Measurements from ENCODE around the gene TRIM32. TPM values are rescaled to one million over a fixed set of nuclear protein-coding genes. Genes with fewer than 3 reads are reported as not detected.

TRIM32 gene
- total RNA-seq, 1 experiment from 2014 or later, result 23.2 TPM

GRCh38 chr9:116701940-116702642 lies 15.0 kb downstream of the TRIM32 start:
- Histone ChIP-seq H2AFZ (ENCODE audit: low read depth, low read length, poor library complexity, severe bottlenecking) (no peak overlapping the region), H3K36me3 (ENCODE audit: control insufficient read depth in 1 of 2, insufficient read depth in 2 of 2, low read length in 2 of 2) (peaks cover 15 to 32% of the 10 kb centered on the region in 2 experiments; a peak in 3 of 4 replicates), H3K9me2 (ENCODE audit: insufficient read depth) (no peaks in the 10 kb centered on the region; the same call in 1 of the 2 replicates), H3K27ac (ENCODE audit: low read depth, low read length) (no peak overlapping the region), H3K4me1 (ENCODE audit: control insufficient read depth in 1 of 2, insufficient read depth in 2 of 2, low read length in 2 of 2) (no peaks in the 10 kb centered on the region), H3K27me3 (ENCODE audit: insufficient read depth, low read length) (no peaks in the 10 kb centered on the region), H3K4me2 (ENCODE audit: low read length) (no peak overlapping the region), H3K9me3 (ENCODE audit: control insufficient read depth in 1 of 2, insufficient read depth in 1 of 2, low read depth in 1 of 2, low read length in 2 of 2) (no peaks in the 10 kb centered on the region), H4K20me1 (ENCODE audit: insufficient read depth) (0 out of 2 replicates have a peak, but pooled peaks cover 8% of the 10 kb centered on the region), H3K79me2 (ENCODE audit: insufficient read depth, low read length) (no peaks in the 10 kb centered on the region; the same call in 1 of the 2 replicates), H3K4me3 (replicated peaks in 1 of 2; ENCODE audit: low read depth in 1 of 2, low read length in 2 of 2) (no peak overlapping the region), H3K9ac (ENCODE audit: low read length) (no peak overlapping the region)
- POLR2A ChIA-PET, result no interaction called here
- intact Hi-C loops (cut with micrococcal nuclease), result no loop called here
- RAD21 ChIA-PET (ENCODE audit: low non-redundant PET in 1 of 2, low total read pairs in 2 of 2, uncharacterized antibody in 2 of 2, unreplicated experiment in 2 of 2), result no interaction called here
- DNase-seq (ENCODE audit: low read depth, low spot score), result no peak
- BruUV-seq (replicated peaks), result no TSS peak
- TF ChIP-seq, protein P1, sequence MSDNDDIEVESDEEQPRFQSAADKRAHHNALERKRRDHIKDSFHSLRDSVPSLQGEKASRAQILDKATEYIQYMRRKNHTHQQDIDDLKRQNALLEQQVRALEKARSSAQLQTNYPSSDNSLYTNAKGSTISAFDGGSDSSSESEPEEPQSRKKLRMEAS (IDR thresholded peaks at IDR 0.05), result no peak
- TF ChIP-seq, protein P2, sequence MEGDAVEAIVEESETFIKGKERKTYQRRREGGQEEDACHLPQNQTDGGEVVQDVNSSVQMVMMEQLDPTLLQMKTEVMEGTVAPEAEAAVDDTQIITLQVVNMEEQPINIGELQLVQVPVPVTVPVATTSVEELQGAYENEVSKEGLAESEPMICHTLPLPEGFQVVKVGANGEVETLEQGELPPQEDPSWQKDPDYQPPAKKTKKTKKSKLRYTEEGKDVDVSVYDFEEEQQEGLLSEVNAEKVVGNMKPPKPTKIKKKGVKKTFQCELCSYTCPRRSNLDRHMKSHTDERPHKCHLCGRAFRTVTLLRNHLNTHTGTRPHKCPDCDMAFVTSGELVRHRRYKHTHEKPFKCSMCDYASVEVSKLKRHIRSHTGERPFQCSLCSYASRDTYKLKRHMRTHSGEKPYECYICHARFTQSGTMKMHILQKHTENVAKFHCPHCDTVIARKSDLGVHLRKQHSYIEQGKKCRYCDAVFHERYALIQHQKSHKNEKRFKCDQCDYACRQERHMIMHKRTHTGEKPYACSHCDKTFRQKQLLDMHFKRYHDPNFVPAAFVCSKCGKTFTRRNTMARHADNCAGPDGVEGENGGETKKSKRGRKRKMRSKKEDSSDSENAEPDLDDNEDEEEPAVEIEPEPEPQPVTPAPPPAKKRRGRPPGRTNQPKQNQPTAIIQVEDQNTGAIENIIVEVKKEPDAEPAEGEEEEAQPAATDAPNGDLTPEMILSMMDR (IDR thresholded peaks at IDR 0.05 in 2 of 3, conservative IDR thresholded peaks at IDR 0.05 in 1 of 3; ENCODE audit: borderline replicate concordance in 1 of 3, insufficient read depth in 1 of 3, low read depth in 2 of 3, low read length in 2 of 3), result no peak
- TF ChIP-seq POLR2AphosphoS5 (IDR thresholded peaks at IDR 0.05; ENCODE audit: low read depth, low read length), result no peak
- no peak for TF ChIP-seq EZH2phosphoT487 (IDR thresholded peaks at IDR 0.05; ENCODE audit: borderline replicate concordance)
- no peak for TF ChIP-seq EGR1 (IDR thresholded peaks at IDR 0.05; ENCODE audit: low read depth)
- TF ChIP-seq RAD21 (IDR thresholded peaks at IDR 0.05; ENCODE audit: low read depth), result no peak
- TF ChIP-seq, protein P3, sequence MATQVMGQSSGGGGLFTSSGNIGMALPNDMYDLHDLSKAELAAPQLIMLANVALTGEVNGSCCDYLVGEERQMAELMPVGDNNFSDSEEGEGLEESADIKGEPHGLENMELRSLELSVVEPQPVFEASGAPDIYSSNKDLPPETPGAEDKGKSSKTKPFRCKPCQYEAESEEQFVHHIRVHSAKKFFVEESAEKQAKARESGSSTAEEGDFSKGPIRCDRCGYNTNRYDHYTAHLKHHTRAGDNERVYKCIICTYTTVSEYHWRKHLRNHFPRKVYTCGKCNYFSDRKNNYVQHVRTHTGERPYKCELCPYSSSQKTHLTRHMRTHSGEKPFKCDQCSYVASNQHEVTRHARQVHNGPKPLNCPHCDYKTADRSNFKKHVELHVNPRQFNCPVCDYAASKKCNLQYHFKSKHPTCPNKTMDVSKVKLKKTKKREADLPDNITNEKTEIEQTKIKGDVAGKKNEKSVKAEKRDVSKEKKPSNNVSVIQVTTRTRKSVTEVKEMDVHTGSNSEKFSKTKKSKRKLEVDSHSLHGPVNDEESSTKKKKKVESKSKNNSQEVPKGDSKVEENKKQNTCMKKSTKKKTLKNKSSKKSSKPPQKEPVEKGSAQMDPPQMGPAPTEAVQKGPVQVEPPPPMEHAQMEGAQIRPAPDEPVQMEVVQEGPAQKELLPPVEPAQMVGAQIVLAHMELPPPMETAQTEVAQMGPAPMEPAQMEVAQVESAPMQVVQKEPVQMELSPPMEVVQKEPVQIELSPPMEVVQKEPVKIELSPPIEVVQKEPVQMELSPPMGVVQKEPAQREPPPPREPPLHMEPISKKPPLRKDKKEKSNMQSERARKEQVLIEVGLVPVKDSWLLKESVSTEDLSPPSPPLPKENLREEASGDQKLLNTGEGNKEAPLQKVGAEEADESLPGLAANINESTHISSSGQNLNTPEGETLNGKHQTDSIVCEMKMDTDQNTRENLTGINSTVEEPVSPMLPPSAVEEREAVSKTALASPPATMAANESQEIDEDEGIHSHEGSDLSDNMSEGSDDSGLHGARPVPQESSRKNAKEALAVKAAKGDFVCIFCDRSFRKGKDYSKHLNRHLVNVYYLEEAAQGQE (IDR thresholded peaks at IDR 0.05; ENCODE audit: low read depth), result no peak
- TF ChIP-seq, protein P4, sequence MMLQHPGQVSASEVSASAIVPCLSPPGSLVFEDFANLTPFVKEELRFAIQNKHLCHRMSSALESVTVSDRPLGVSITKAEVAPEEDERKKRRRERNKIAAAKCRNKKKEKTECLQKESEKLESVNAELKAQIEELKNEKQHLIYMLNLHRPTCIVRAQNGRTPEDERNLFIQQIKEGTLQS (IDR thresholded peaks at IDR 0.05), result no peak
- no peak for TF ChIP-seq YY1 (IDR thresholded peaks at IDR 0.05; ENCODE audit: extremely low read depth, insufficient replicate concordance, low read depth, low read length)
- CTCF ChIA-PET, result no interaction called here
- ATAC-seq, result no peak
